HCT116 (cell line): ENCODE data around the gene CSNK1D. TPM values are rescaled to one million over a fixed set of nuclear protein-coding genes. Genes with fewer than 3 reads are reported as not detected.

ENCODE experiments used
- ATAC-seq: fragments of 200-7000 bp; cut with Tn5 transposase; 2 replicates; pipeline ENCODE4 v1.9.1; 2020; ENCODE audit warnings: mild to moderate bottlenecking, moderate library complexity
- BruUV-seq: library from RNA; stranded (reverse); fragments of 400-500 nt; replicated peaks from 2 replicates; lab custom pipeline; 2021; lab: Mats Ljungman, UMichigan
- CTCF ChIA-PET: fragments of 300-600 bp; sonication (Branson Sonifier 250); formaldehyde crosslinking; loops from one replicate; lab custom pipeline; 2021; ENCODE audit warnings: antibody characterized with exemption; lab: Charles Lee
- POLR2A ChIA-PET: fragments of 300-600, 350-600 bp; sonication (Branson Sonifier 250); formaldehyde crosslinking; loops from one replicate; lab custom pipeline; 2021; ENCODE audit warnings: antibody characterized with exemption; lab: Charles Lee
- RAD21 ChIA-PET, 2 experiments: fragments of 300-600 bp; sonication (Branson Sonifier 250); formaldehyde crosslinking; loops; one replicate each; lab custom pipeline; 2023; ENCODE audit warnings: low total read pairs in 2 of 2; ENCODE audit not compliant: uncharacterized antibody in 2 of 2, unreplicated experiment in 2 of 2, low non-redundant PET in 1 of 2; lab: Charles Lee
- DNase-seq: peaks from one replicate; pipeline ENCODE4 v3.0.0-alpha.2; 2010; ENCODE audit warnings: low read depth, low spot score
- H2AFZ ChIP-seq: fragments of 200-600 bp; shearing (Covaris generic), sonication (generic); 2 replicates; pipeline ENCODE4 v1.6.1; 2017; ENCODE audit warnings: low read depth, mixed run types, mixed read lengths, antibody characterized with exemption, low read length; ENCODE audit not compliant: poor library complexity, severe bottlenecking
- H3K27ac ChIP-seq: 2 replicates; pipeline ENCODE4 v1.5.1; 2012; ENCODE audit warnings: low read depth, low read length
- H3K27me3 ChIP-seq: fragments of 200-600 bp; sonication (generic); 2 replicates; pipeline ENCODE4 v1.6.1; 2016; ENCODE audit warnings: mixed run types, low read length, mixed read lengths; ENCODE audit not compliant: insufficient read depth
- H3K36me3 ChIP-seq, 2 experiments: fragments of 200-500 bp in 1 of 2; fragments of 200-600 bp in 1 of 2; sonication (Bioruptor generic) in 1 of 2; sonication (generic) in 1 of 2; 2 replicates each; pipeline versions ENCODE4 v1.5.1 to v1.6.1; 2014 to 2016; ENCODE audit warnings: low read length in 2 of 2, inconsistent platforms in 1 of 2, mixed read lengths in 1 of 2, mixed run types in 1 of 2; ENCODE audit not compliant: insufficient read depth in 2 of 2, control insufficient read depth in 1 of 2
- H3K4me1 ChIP-seq, 2 experiments: fragments of 200-600 bp in 1 of 2; sonication (generic) in 1 of 2; 2 replicates each; pipeline versions ENCODE4 v1.5.1 to v1.6.1; 2012 to 2017; ENCODE audit warnings: low read length in 2 of 2, inconsistent platforms in 1 of 2, mild to moderate bottlenecking in 1 of 2, mixed read lengths in 1 of 2, mixed run types in 1 of 2, moderate library complexity in 1 of 2; ENCODE audit not compliant: insufficient read depth in 2 of 2, control insufficient read depth in 1 of 2
- H3K4me2 ChIP-seq: fragments of 200-600 bp; sonication (generic); 2 replicates; pipeline ENCODE4 v1.6.1; 2017; ENCODE audit warnings: mixed run types, low read length, mixed read lengths
- H3K4me3 ChIP-seq, 2 experiments: fragments of 200-600 bp in 1 of 2; sonication (generic) in 1 of 2; replicated peaks in 1 of 2; 2 replicates each; pipeline ENCODE4 v1.5.1; 2011 to 2016; ENCODE audit warnings: low read length in 2 of 2, control low read depth in 1 of 2, low read depth in 1 of 2, mild to moderate bottlenecking in 1 of 2, mixed read lengths in 1 of 2, mixed run types in 1 of 2
- H3K79me2 ChIP-seq: fragments of 200-600 bp; sonication (generic); 2 replicates; pipeline ENCODE4 v1.6.1; 2017; ENCODE audit warnings: mild to moderate bottlenecking, mixed run types, low read length, moderate library complexity, mixed read lengths; ENCODE audit not compliant: insufficient read depth
- H3K9ac ChIP-seq: fragments of 200-600 bp; sonication (generic); 2 replicates; pipeline ENCODE4 v1.6.1; 2016; ENCODE audit warnings: low read length, mixed read lengths
- H3K9me2 ChIP-seq: fragments of 200-600 bp; sonication (generic), shearing (Covaris generic); 2 replicates; pipeline ENCODE4 v1.6.1; 2017; ENCODE audit warnings: mixed run types, mild to moderate bottlenecking, moderate library complexity; ENCODE audit not compliant: insufficient read depth
- H3K9me3 ChIP-seq, 2 experiments: fragments of 200-500 bp in 1 of 2; fragments of 200-600 bp in 1 of 2; sonication (Bioruptor generic) in 1 of 2; sonication (generic) in 1 of 2; 2 replicates each; pipeline ENCODE4 v1.6.1; 2014 to 2017; ENCODE audit warnings: low read length in 2 of 2, mixed read lengths in 2 of 2, inconsistent platforms in 1 of 2, low read depth in 1 of 2, mild to moderate bottlenecking in 1 of 2, mixed run types in 1 of 2, moderate library complexity in 1 of 2; ENCODE audit not compliant: control insufficient read depth in 1 of 2, insufficient read depth in 1 of 2
- H4K20me1 ChIP-seq: fragments of 200-600 bp; sonication (generic), shearing (Covaris generic); 2 replicates; pipeline ENCODE4 v1.6.1; 2017; ENCODE audit warnings: mixed run types, mild to moderate bottlenecking, moderate library complexity; ENCODE audit not compliant: insufficient read depth
- JUND ChIP-seq: IDR thresholded peaks from 2 replicates; pipeline ENCODE4 v1.6.1; 2012
- POLR2A ChIP-seq: IDR thresholded peaks from 2 replicates; pipeline ENCODE4 v1.7.0; 2011; ENCODE audit warnings: borderline replicate concordance; ENCODE audit not compliant: insufficient read depth, insufficient read length; ENCODE audit errors: extremely low read depth
- POLR2AphosphoS5 ChIP-seq: IDR thresholded peaks from 2 replicates; pipeline ENCODE4 v1.6.1; 2011; ENCODE audit warnings: mild to moderate bottlenecking, low read depth, low read length, moderate library complexity
- TCF7L2 ChIP-seq: IDR thresholded peaks from 2 replicates; pipeline ENCODE4 v1.7.0; 2011; ENCODE audit warnings: borderline replicate concordance, inconsistent platforms; ENCODE audit not compliant: insufficient read depth, insufficient read length; ENCODE audit errors: extremely low read depth
- YY1 ChIP-seq: IDR thresholded peaks from 2 replicates; pipeline ENCODE4 v1.6.1; 2011; ENCODE audit warnings: low read length, low read depth, moderate library complexity, mild to moderate bottlenecking; ENCODE audit not compliant: insufficient replicate concordance; ENCODE audit errors: extremely low read depth
- ZBTB33 ChIP-seq: IDR thresholded peaks from 2 replicates; pipeline ENCODE4 v1.6.1; 2011; ENCODE audit warnings: mild to moderate bottlenecking, low read length, moderate library complexity; ENCODE audit not compliant: insufficient replicate concordance; ENCODE audit errors: extremely low read depth
- ZFX ChIP-seq: fragments of 450-650 bp; IDR thresholded peaks from 2 replicates; pipeline ENCODE4 v1.6.1; 2017
- intact Hi-C: fragments of 100-400 bp; cut with micrococcal nuclease; formaldehyde crosslinking; loops from 2 replicates; pipeline ENCODE4 v1.10.0; 2022
- total RNA-seq: library from RNA; stranded (reverse); gene quantifications from one replicate; pipeline ENCODE4 v1.2.1, GENCODE V29; 2021; ENCODE audit not compliant: unreplicated experiment

The CSNK1D gene
- total RNA-seq, 1 experiment from 2014 or later: 176 TPM

DNA sequence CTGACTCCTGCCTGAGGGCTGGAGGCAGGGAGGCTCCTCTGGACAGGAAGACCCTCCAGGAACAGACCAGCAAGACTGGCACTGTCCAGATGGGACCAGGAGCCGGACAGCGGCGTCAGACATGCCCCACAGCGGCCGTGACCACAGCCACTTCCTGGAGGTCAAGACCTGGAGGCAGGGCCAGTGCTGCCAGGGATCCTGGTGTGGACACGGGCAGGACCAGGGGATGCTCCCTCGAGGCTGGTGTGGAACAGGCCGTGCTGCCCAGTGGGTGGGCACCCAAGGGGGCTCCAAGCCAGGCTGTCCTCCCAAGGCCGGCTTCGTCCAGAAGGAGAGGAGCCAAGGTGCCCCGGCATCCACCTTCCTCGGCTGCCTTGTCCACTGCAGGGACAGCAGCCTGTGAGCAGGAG lies 56.4 kb downstream of the CSNK1D start (continued):
- TF ChIP-seq ZBTB33 (no peak), JUND (no peak)
- TF ChIP-seq, all 23 proteins: peak for 0

- Histone ChIP-seq H3K79me2 (peaks cover 9% of the 10 kb centered on the region), H3K4me1 (peaks cover 45 to 81% of the 10 kb centered on the region in 2 experiments), H3K36me3 (no peaks in the 10 kb centered on the region), H3K4me2 (peak overlapping the region; percentile 99), H3K27me3 (no peaks in the 10 kb centered on the region), H2AFZ (no peak overlapping the region), H3K9ac (peak overlapping the region; percentile 68), H3K9me3 (no peaks in the 10 kb centered on the region), H3K4me3 (peak overlapping the region; percentile 29 to 46), H3K9me2 (no peaks in the 10 kb centered on the region), H3K27ac (peak overlapping the region; percentile 98), H4K20me1 (no peaks in the 10 kb centered on the region)
- POLR2A ChIA-PET: interaction anchor here (2.6 to 4.2 kb wide), 2 partner anchors 10 to 13 kb away, joined by 12 to 31 read pairs; partner anchors contain the start of gene SLC16A3
- no peak for TF ChIP-seq ZBTB33
- TF ChIP-seq POLR2AphosphoS5: peak; percentile 72
- no peak for TF ChIP-seq POLR2A
- TF ChIP-seq TCF7L2: peak; percentile 89
- TF ChIP-seq YY1: peak; percentile 64
- peak; percentile 72 for TF ChIP-seq ZFX
- CTCF ChIA-PET: interaction anchor here (0.6 to 1.7 kb wide), 3 partner anchors 11 to 186 kb away, joined by 3 to 10 read pairs (median 4); no protein-coding TSS in a partner anchor
- intact Hi-C loops: no loop called here
- BruUV-seq: no TSS peak
- DNase-seq: peak; percentile 85
- ATAC-seq: peak; percentile 64
- RAD21 ChIA-PET: interaction anchor here in 1 of 2 experiments (1.5 kb wide), 1 partner anchor 12 kb away, joined by 6 read pairs; the partner anchor contains the start of gene SLC16A3
Measured at GRCh38 chr17:82216301-82217119, 57.0 kb downstream of the CSNK1D start.
